Ramos (cell line): ENCODE results near the gene MSS51.
"Not testable (repeated sequence)": the region's sequence is repeated elsewhere in the genome, so short reads cannot be mapped to it uniquely, and the experiment has no call there.

Experiments
- in situ Hi-C: fragments of 300-500 bp; cut with MboI; formaldehyde crosslinking; loops from one replicate; pipeline ENCODE4 v1.14.3; 2022; ENCODE audit warnings: low sequenced_read_pairs; ENCODE audit not compliant: unreplicated experiment

The MSS51 gene

DNA sequence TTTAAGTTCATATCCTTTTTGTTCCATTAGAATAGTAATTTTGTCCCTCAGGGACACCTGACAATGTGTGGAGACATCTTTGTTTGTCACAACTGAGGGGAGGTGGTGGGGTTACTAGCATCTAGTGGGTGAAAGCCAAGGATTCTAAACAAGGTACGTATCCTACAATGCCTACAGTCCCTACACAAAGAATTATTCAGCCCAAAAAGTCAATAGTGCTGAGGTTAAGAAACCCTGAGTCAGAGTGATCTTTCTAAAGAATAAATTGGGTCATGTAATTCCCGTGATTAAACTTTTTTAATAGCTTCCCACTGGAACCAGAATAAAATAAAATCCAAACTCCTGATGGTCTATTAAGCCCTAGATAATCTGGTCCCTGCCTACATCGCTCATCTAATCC is 16.8 kb downstream of the MSS51 start:
- in situ Hi-C loops, result no loop called here

DNA sequence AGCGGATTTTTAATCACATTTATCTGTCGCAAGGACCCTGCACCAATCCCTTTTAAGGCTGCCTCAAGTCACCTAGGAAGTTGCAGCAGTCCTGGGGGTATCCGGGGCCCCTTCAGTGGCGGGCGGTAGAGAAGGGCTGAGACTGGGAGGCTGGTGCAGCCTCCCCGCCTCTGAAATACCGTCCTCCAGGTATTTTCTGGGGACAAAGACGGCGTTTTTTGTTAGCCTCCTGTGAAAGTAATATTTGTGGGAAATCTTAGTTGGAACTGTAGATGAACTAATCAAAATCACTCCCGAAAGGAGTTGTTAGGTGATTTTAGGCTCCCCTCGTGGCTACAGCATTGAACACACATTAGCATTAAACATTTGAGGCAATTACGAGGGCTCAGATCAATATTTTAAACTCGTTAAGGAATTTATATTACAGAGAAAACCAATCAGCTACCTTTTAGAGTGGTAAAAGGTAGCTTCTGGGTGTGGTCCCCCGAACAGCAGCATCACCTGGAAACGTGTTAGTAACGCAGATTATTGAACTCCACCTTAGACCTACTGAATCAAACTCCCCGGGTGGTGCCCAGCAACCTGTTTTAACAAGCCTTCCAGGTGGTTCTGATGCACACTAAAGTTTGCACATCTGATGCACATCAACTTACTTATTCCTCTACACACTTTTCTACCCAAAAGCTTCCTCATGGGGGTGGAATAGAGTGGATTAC is 19.0 kb downstream of the MSS51 start:
- in situ Hi-C loops, result no loop called here

DNA sequence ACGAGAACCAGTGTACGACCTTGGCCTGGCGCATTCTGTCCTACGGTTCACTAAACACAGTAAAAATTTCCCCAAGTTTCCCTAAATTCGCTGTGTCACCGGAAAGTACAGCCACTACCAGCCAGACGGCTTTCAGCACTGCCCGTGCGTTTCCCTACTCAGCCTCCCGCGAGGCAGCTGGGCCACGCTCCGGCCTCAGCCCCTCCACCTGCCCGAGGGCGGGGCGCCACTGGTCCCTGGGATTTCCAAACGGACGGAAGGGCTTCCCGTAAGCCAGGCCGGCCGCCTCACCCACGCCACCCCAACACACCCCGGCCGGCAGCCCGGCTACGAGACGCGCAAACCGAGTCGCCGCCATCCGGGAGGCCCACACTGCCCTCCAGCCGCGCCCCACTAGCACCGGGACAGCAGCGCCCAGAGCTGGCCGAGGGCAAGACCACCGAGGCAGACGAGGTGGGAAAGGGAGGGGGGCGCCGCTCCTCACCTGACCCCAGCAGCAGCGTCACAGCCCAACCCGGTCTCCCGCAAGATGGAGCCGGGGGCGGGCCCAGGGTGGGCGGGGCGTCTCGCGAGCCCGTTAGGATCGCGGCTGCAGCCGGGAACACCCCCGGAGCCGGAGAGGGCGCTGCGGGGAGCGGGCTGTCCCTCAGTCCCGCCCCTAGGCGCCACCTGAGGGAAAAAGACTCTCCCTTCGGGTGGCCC is 19.7 kb downstream of the MSS51 start, which contains the start of gene ANXA7:
TSS of gene ANXA7 (minus strand) at position 531 of the 702 bp plus-strand sequence. CDS start 13,202 bp downstream, outside the sequence.
- in situ Hi-C loops, result no loop called here

DNA sequence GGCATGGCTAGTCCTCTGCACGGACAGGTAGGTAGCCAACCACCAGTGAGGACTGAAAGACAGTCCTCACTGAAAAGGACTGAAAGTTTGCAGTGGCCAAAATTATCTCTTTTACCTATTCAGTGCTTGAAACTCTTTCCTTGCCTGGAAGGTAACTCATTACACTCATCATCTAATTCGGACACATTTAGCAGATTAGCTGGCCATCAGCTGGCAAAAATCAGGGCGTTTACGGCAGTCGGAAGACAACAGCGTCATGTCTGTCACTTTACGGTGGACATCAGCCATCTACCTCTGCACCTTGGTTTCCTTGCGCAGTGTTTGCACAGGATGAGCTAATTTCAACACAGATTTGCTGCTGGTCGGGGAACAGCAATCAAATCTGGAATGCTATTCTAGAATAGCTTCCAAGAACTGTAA is 20.2 kb downstream of the MSS51 start:
- in situ Hi-C loops, result no loop called here

DNA sequence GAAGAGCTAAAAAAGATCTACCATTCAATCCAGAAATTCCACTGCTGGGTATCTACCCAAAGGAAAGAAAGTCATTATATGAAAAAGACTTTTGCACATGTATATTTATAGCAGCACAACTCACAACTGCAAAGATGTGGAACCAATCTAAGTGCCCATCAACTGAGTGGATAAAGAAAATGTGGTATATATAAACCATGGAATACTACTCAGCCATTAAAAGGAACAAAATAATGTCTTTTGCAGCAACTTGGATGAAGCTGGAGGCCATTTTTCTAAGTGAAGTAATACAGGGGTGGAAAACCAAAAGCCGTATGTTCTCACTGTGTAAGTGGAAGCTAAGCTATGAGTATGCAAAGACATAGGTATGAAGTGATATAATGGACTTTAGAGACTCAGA is 22.5 kb downstream of the MSS51 start:
- in situ Hi-C loops, result no loop called here

DNA sequence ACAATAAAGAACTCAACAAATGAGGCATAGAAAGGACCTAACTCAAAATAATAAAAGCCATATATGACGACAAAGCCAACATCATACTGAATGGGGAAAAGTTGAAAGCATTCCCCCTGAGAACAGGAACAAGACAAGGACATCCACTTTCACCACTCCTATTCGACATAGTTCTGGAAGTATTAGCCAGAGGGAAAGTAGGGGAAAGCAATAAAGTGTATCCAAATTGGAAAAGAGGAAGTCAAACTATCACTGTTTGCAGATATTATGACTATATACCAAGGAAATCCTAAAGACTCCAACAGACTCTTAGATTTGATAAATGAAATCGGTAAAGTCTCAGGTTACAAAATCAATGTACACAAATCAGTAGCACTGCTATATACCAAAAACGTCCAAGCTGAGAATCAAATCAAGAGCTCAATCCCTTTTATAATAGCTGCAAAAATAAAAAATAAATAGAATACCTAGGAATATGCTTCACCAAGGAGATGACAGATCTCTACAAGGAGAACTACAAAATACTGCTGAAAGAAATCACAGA is 24.3 kb downstream of the MSS51 start:
- in situ Hi-C loops, result no loop called here

DNA sequence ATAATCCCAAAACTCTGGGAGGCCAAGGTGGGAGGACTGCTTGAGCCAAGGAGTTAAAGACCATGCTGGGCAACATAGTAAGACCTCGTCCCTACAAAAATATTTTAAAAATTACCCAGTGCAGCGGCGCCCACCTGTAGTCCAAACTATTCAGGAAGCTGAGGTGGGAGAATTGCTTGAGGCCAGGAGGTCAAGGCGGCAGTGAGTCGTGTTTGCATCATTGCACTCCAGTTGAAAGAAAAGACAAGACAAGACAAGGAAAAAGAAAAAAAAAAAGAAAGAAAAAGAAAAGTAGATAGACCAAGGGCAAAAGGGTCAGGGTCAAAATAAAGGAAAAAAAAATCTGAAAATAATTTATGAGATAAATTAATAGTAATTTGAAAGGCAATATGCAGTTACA is 25.3 kb downstream of the MSS51 start:
- in situ Hi-C loops, result no loop called here

DNA sequence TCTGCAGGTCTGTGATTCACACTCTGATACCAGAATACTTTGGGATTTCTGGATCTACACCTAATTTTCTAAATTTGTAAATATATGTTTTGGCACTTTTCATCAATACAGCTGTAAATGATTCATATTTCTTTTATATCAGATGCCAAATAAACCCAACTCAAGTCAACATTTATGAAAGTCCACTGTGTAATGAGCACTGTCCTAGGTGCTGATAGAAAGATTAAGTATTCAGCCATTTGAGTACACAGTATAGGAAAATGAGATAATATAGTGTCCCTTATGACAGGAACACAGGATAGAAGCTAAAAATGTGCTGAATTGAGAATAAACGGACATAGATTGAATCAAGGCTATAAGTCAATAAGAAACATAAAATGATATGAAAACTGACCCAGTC is 25.9 kb downstream of the MSS51 start:
- in situ Hi-C loops, result no loop called here

DNA sequence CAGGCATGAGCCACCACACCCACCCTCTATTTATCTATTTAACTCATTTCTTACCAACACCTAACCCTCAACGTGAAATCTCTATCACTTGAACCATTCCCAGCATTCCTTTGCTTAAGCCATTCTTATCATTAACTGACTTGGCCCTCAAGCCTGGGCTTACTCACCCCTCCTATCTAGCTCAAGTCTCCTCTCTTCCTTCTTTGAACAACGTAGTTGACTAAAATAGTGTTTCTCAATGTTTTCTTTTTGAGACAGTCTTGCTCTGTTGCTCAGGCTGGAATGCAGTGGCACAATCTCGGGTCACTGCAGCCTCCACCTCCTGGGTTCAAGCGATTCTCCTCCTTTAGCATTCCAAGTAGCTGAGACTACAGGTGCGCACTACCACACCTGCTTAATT is 26.5 kb downstream of the MSS51 start:
- in situ Hi-C loops, result no loop called here

DNA sequence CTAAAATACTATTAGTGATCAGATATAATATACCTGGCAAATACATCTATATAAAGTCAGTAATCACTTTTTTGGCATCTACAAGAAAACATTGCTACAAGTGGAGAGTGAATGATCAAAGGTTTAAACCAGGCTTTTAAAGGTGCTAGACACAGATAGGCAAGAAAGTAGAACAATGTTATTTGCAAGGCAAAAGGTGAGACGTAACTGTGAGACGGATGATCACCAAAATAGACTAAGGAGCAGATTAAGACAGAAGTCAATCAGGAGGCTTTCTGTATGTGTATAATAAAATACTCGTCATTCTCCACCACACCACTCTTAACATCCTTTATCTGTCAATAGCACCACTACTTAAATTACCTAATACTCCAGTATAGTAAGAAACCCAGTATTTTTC is 27.8 kb downstream of the MSS51 start:
- in situ Hi-C loops, result no loop called here

DNA sequence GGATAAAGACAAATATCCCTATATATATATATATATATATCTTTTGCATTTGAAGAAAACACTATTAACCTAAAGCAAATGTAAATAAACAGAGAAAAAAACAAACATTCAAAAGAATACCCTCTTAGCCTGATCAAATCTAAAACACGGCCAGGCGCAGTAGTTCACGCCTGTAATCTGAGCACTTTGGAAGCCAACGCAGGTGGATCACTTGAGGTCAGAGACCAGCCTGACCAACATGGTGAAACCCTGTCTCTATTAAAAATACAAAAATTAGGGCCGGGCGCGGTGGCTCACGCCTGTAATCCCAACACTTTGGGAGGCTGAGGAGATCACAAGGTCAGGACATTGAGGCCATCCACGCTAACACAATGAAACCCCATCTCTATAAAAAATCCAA is 28.7 kb downstream of the MSS51 start:
- in situ Hi-C loops, result no loop called here

DNA sequence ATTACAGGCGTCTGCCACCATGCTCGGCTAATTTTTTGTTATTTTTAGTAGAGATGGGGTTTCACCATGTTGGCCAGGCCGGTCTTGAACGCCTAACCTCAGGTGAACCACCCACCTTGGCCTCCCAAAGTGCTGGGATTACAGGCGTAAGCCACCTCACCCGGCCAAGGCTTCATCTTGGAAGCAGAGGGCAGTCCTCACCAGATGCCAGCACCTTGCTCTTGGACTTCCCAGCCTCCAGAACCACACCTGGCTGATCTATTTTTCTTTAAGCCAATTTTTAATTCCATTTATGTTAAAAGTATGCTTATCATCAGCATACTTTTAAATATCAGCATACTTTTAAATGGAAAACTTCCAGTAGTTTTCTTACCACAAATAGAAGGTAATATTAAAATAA is 31.7 kb downstream of the MSS51 start:
- in situ Hi-C loops, result no loop called here

DNA sequence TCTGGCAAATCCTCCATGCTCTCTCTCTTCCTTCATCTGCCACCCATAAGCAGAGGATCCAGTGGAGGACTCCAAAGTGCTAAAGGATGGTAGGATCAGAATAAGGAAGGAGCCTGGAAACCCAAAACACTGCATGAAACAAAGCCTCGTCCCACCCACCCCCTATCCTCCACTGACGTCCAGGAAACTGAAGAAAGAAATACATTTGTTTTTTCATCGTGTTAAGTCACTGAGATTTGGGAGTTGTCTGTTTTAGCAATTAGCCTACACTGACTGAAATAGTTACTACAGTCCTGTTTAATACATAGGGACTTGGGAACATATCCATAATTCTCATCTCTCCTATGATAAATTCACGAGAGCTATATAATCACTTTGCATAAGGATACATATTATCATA is 34.3 kb downstream of the MSS51 start:
- in situ Hi-C loops, result no loop called here

DNA sequence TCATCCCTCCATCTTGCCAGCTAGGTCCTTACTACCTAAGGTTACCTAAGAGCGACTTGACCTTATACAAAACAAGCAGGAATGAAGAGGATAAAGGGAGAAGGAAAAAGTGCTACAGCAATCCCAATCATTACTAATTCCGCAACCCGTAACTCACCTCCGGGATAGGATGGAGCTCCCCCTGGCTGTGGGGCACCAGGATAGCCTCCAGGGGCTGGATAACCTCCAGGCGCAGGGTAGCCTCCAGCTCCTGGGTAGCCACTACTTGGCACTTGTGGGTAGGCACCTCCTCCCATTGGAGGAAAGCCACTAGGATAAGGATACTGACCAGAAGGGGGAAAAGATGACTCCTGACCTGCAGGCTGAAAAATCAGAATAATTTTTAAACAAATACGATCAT is 35.3 kb downstream of the MSS51 start:
- in situ Hi-C loops, result no loop called here

DNA sequence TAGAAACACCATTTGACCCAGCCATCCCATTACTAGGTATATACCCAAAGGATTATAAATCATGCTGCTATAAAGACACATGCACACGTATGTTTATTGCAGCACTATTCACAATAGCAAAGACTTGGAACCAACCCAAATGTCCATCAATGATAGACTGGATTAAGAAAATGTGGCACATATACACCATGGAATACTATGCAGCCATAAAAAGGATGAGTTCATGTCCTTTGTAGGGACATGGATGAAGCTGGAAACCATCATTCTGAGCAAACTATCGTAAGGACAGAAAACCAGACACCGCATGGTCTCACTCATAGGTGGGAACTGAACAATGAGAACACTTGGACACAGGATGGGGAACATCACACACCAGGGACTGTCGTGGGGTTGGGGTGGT is 39.0 kb downstream of the MSS51 start:
- in situ Hi-C loops, result not testable (repeated sequence)

DNA sequence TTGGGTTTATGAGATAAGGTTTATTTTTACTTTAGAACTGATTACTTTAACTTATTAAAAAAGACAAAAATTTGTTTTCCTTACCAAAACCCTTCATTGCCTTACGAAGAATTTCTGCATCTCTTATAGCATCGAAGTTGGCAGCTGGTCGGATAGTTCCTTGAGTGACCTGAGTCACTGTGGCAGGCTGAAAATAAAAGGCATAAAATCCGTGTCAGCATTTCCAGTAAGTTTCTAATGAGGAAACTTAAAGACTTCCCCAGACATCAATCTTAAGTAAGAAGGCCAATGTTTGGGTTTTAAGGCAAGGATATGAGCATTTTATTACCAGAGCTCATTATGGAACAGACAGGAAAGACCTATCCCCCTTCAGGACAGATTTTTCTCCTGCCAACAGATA is 45.1 kb downstream of the MSS51 start:
- in situ Hi-C loops, result no loop called here

DNA sequence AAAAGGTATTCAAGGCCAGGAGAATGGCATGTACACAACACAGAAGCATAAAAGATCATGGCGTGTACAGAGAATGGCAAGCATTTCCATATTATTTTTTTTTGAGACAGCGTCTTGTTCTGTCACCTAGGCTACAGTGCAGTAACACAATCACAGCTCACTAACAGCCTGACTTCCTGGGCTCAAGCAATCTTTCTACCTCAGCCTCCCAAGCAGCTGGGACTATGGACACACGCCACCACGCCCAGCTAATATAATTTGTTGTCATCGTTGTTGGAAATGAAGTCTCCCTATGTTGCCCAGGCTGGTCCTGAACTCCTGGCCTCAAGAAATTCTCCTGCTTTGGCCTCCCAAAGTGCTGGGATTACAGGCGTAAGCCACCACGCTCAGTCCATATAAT is 46.8 kb downstream of the MSS51 start:
- in situ Hi-C loops, result no loop called here

DNA sequence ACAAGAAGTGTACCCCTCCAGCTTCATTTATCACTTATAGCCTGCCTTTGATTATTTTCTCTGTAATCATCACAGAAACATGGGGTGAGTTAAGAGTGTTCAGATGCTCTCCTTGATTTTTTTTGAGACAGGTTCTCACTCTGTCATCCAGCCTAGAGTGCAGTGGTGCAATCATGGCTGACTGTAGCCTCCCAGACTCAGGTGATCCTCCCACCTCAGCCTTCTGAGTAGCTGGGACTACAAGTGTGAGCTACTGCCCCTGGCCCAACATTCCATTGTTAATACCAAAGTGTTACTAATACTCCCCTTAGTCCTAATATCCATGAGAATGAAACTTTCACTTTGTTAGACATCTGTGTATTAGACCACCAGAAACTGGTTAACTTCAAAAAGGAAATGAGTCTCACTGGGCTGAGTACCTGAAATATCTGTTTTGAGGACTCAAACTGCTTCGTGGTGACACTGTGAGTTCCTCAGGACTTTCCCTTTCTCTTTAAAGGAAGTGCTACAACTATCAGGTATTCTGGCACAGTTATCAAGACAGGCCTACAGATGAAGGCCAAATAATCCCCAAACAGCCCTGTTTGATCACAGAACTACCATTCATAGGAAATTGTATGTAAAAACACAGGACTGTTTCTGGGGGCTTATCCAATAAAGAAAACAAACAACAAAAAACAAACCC is 54.2 kb downstream of the MSS51 start:
- in situ Hi-C loops, result no loop called here

DNA sequence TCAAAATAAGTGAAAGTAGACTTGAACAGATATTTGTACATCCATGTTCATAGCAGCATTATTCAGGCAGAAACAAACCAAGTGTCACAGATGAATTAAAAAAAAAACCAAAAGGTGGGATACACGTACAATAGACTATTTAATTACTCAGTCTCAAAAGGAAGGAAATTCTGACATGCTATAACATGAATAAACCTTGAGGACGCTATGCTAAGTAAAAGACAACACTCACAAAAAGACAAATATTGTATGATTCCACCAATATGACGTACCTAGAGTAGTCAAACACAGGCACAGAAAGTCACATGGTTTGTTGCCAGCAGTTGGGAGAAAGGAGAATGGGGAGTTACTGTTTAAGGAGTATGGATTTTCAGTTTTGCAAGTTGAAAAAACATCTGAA is 56.7 kb downstream of the MSS51 start:
- in situ Hi-C loops, result no loop called here
